GM12864 (cell line): ENCODE data around the gene MIA2.

ENCODE experiments used
- DNase-seq: peaks from one replicate; pipeline ENCODE4 v3.0.0-alpha.2; 2011; ENCODE audit warnings: low read depth
- H3K4me3 ChIP-seq: 2 replicates; pipeline ENCODE4 v1.5.1; 2011; ENCODE audit warnings: mild to moderate bottlenecking, low read depth, low read length, control low read depth
- CTCF ChIP-seq: IDR thresholded peaks from 2 replicates; pipeline ENCODE4 v1.5.1; 2011; ENCODE audit warnings: low read depth, mild to moderate bottlenecking, moderate library complexity, low read length, control low read depth, inconsistent platforms; ENCODE audit errors: missing control alignments

Gene MIA2

GRCh38 chr14:39376667-39377403 lies 143.1 kb downstream of the MIA2 start:
- H3K4me3 ChIP-seq: no peak overlapping the region
- TF ChIP-seq CTCF: no peak
- no peak for DNase-seq

GRCh38 chr14:39381366-39381765 lies 147.7 kb downstream of the MIA2 start:
- DNase-seq: no peak
- no peak for TF ChIP-seq CTCF
- H3K4me3 ChIP-seq: no peak overlapping the region

- TF ChIP-seq CTCF: no peak
- DNase-seq: no peak
- no peak overlapping the region for H3K4me3 ChIP-seq
Measured at GRCh38 chr14:39382463-39382862, 148.7 kb downstream of the MIA2 start.

- DNase-seq: no peak
- no peak for TF ChIP-seq CTCF
- no peak overlapping the region for H3K4me3 ChIP-seq
Measured at GRCh38 chr14:39383026-39383660, 149.4 kb downstream of the MIA2 start.

- TF ChIP-seq CTCF: no peak
- no peak for DNase-seq
- H3K4me3 ChIP-seq: no peak overlapping the region
Measured at GRCh38 chr14:39383741-39384140, 150.0 kb downstream of the MIA2 start.

GRCh38 chr14:39384177-39384576 lies 150.5 kb downstream of the MIA2 start:
- TF ChIP-seq CTCF: no peak
- H3K4me3 ChIP-seq: no peak overlapping the region
- DNase-seq: no peak

- H3K4me3 ChIP-seq: no peak overlapping the region
Measured at GRCh38 chr14:39393289-39393688, 159.6 kb downstream of the MIA2 start.

More at GRCh38 chr14:39393289-39393688, 159.6 kb downstream of the MIA2 start:
- no peak for DNase-seq
- TF ChIP-seq CTCF: no peak
